OCI-M1 (cell line): ENCODE results near the gene AANAT.

ENCODE experiments used
- DNase-seq: peaks from one replicate; lab custom pipeline; 2025; lab: John Stamatoyannopoulos, UW

Gene AANAT

GRCh38 chr17:76490112-76490710 lies 22.8 kb downstream of the AANAT start:
- DNase-seq: no peak

- DNase-seq: no peak
Measured at GRCh38 chr17:76491271-76492122, 24.1 kb downstream of the AANAT start.

- no peak for DNase-seq
Measured at GRCh38 chr17:76492123-76492988, 25.0 kb downstream of the AANAT start.

- DNase-seq: peak; percentile 70
Measured at GRCh38 chr17:76492989-76493501, 25.6 kb downstream of the AANAT start.

- no peak for DNase-seq
Measured at GRCh38 chr17:76493505-76494167, 26.2 kb downstream of the AANAT start.

- no peak for DNase-seq
Measured at GRCh38 chr17:76495663-76496400, 28.4 kb downstream of the AANAT start.

- DNase-seq: no peak
Measured at GRCh38 chr17:76496464-76496863, 29.1 kb downstream of the AANAT start.

- DNase-seq: no peak
Measured at GRCh38 chr17:76497699-76497978, 30.2 kb downstream of the AANAT start.

GRCh38 chr17:76497979-76498875 lies 30.8 kb downstream of the AANAT start:
- DNase-seq: no peak

GRCh38 chr17:76498876-76499251 lies 31.5 kb downstream of the AANAT start:
- no peak for DNase-seq

- DNase-seq: no peak
Measured at GRCh38 chr17:76499267-76499667, 31.9 kb downstream of the AANAT start.

- DNase-seq: no peak
Measured at GRCh38 chr17:76500074-76500746, 32.8 kb downstream of the AANAT start.

- DNase-seq: no peak
Measured at GRCh38 chr17:76500747-76501017, 33.3 kb downstream of the AANAT start.

- peak; percentile 77 for DNase-seq
Measured at GRCh38 chr17:76501018-76501826, 33.8 kb downstream of the AANAT start, which contains the start of gene RHBDF2. Gene RHBDF2, minus strand, starts transcription at chr17:76501423. Its CDS starts 19,899 bp downstream, at chr17:76481524.

- DNase-seq: no peak
Measured at GRCh38 chr17:76501827-76502307, 34.5 kb downstream of the AANAT start.

- DNase-seq: no peak
Measured at GRCh38 chr17:76502341-76503211, 35.2 kb downstream of the AANAT start.

GRCh38 chr17:76504117-76504516 lies 36.7 kb downstream of the AANAT start:
- peak; percentile 61 for DNase-seq
